Duodenal mucosa (tissue), 2 donors: ENCODE results near the gene P2RY2.
A peak's percentile ranks its signal among the peaks of the same experiment; 100 is the strongest.

ENCODE experiments used
- H3K27ac ChIP-seq: one replicate; pipeline ENCODE4 v1.7.0; 2013; ENCODE audit warnings: low read depth, low read length
- H3K27me3 ChIP-seq, 2 donors: one replicate each; pipeline ENCODE4 v1.7.0; 2013; ENCODE audit warnings: low read length in 2 of 2, control low read depth in 1 of 2; ENCODE audit not compliant: insufficient read depth in 2 of 2, control insufficient read depth in 1 of 2
- H3K36me3 ChIP-seq, 2 donors: one replicate each; pipeline ENCODE4 v1.7.0; 2013; ENCODE audit warnings: low read length in 2 of 2, control low read depth in 1 of 2; ENCODE audit not compliant: insufficient read depth in 2 of 2, control insufficient read depth in 1 of 2
- H3K4me1 ChIP-seq, 2 donors: one replicate each; pipeline ENCODE4 v1.7.0; 2013; ENCODE audit warnings: low read length in 2 of 2, control low read depth in 1 of 2; ENCODE audit not compliant: insufficient read depth in 2 of 2, control insufficient read depth in 1 of 2
- H3K4me3 ChIP-seq, 2 donors: one replicate each; pipeline ENCODE4 v1.7.0; 2013; ENCODE audit warnings: low read length in 2 of 2, low read depth in 1 of 2
- H3K9ac ChIP-seq, 2 donors: one replicate each; pipeline ENCODE4 v1.7.0; 2013; ENCODE audit warnings: low read length in 2 of 2, low read depth in 1 of 2
- H3K9me3 ChIP-seq, 2 donors: one replicate each; pipeline ENCODE4 v1.7.0; 2013; ENCODE audit warnings: low read length in 2 of 2, control low read depth in 1 of 2; ENCODE audit not compliant: control insufficient read depth in 1 of 2

Gene P2RY2

DNA sequence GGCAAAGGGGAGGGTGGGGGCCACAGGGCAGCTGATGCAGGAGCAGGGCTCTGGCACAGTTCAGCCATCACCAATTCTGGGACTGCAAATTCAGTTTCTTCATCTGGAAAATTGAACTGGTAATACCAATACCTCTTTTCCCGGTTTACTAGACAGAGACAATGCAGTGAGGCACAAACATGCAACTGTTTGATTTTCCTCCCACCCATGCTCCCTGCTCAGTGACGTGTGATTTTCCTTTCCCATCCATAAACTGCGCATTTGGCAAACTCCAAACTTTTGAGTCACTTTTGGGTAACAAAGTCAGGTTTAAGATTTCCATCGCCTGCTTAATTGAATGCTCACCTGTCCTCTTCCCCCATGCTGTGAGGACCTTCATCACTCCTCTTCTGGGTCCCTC is 23.2 kb downstream of the P2RY2 start:
- Histone ChIP-seq H3K36me3 (no peaks in the 10 kb centered on the region), H3K27me3 (no peaks in the 10 kb centered on the region), H3K9me3 (no peaks in the 10 kb centered on the region), H3K27ac (no peak overlapping the region), H3K9ac (no peak overlapping the region), H3K4me3 (no peak overlapping the region), H3K4me1 (peaks cover 5 to 17% of the 10 kb centered on the region in 2 donors)

GRCh38 chr11:73242251-73243092 is 24.4 kb downstream of the P2RY2 start:
- Histone ChIP-seq H3K9me3 (no peaks in the 10 kb centered on the region), H3K27me3 (no peaks in the 10 kb centered on the region), H3K36me3 (no peaks in the 10 kb centered on the region), H3K4me3 (peak overlapping the region in 1 of 2 donors; percentile 16), H3K9ac (peak overlapping the region; percentile 14), H3K4me1 (peaks cover 5 to 17% of the 10 kb centered on the region in 2 donors), H3K27ac (no peak overlapping the region)

DNA sequence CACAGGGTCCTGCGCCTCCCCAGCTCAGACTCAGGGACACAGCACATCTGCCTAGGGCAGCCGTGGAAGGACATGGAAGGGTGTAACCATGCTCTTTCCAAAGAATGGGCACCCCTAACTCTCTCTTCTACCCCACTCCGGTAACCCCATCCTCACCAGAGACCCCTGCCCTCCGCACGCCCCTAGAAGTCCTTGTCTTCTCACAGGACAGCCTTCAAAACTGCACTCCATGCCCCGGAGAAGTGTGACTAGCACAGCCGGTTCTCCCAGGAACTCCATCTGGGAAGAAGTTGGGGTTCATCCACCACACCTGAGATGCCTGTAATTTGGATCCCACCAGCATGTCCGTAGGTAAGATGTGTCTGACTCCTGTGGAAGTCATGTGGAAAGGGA is 25.0 kb downstream of the P2RY2 start:
- Histone ChIP-seq H3K27me3 (no peaks in the 10 kb centered on the region), H3K4me3 (no peak overlapping the region), H3K36me3 (no peaks in the 10 kb centered on the region), H3K4me1 (peaks cover 5 to 17% of the 10 kb centered on the region in 2 donors), H3K27ac (no peak overlapping the region), H3K9ac (peak overlapping the region in 1 of 2 donors; percentile 14), H3K9me3 (no peaks in the 10 kb centered on the region)

DNA sequence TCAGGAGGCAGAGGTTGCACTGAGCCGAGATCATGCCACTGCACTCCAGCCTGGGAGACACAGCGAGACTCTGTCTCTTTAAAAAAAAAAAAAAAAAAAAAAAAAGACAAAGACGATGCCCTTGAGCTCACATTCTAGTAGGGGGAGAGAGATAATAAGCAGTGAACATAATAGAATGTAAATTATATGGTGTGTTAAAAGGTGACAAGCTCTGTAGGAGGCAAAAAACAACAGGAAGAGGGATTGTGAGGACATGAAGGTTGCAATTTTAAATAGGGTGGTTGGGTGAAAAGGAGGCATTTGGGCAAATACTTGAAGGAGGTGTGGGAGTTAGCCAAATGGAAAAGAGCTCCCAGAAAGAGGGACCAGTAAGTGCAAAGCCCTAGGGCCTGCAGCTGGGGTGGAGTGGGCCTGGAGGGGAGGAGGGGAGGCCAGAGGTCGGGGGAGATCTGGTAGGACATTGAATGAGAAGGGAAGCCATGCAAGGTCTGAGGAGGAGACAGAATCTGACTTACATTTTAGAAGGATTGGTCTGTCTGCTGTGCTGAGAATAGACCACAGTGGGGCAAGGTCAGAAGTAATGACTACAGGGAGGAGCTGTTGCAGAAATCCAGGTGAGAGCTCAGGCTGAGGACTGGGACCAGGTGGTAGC is 26.6 kb downstream of the P2RY2 start:
- Histone ChIP-seq H3K4me1 (peaks cover 5 to 17% of the 10 kb centered on the region in 2 donors), H3K9me3 (no peaks in the 10 kb centered on the region), H3K9ac (no peak overlapping the region), H3K4me3 (no peak overlapping the region), H3K27me3 (no peaks in the 10 kb centered on the region), H3K27ac (no peak overlapping the region), H3K36me3 (no peaks in the 10 kb centered on the region)

- no peaks in the 10 kb centered on the region for H3K36me3 ChIP-seq
Observed at GRCh38 chr11:73245461-73245860, 27.4 kb downstream of the P2RY2 start.

DNA sequence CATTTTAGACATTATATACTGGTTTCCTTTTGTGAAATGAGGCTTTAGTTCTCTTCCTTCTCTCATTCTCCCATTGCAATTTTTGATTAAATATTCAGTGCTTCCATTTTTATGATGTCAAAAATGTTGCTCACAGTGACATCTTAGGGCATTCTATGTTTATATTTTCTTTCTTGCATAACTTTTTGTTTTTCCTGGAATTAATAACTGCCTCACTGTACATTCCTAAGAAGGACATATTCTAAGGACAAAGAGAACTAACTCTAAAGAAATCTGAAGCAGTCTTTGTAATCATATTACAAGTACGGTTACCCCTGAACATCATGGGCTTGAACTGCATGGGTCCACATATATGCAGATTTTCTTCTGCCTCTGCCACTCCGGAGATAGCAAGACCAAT is 28.2 kb downstream of the P2RY2 start:
- Histone ChIP-seq H3K27ac (no peak overlapping the region), H3K4me1 (peaks cover 5 to 17% of the 10 kb centered on the region in 2 donors), H3K9me3 (no peaks in the 10 kb centered on the region), H3K9ac (no peak overlapping the region), H3K27me3 (no peaks in the 10 kb centered on the region), H3K36me3 (no peaks in the 10 kb centered on the region), H3K4me3 (no peak overlapping the region)

More at GRCh38 chr11:73245461-73245860, 27.4 kb downstream of the P2RY2 start:
- Histone ChIP-seq H3K27me3 (no peaks in the 10 kb centered on the region), H3K9ac (no peak overlapping the region), H3K4me1 (peaks cover 5 to 17% of the 10 kb centered on the region in 2 donors), H3K9me3 (no peaks in the 10 kb centered on the region), H3K27ac (no peak overlapping the region), H3K4me3 (no peak overlapping the region)

DNA sequence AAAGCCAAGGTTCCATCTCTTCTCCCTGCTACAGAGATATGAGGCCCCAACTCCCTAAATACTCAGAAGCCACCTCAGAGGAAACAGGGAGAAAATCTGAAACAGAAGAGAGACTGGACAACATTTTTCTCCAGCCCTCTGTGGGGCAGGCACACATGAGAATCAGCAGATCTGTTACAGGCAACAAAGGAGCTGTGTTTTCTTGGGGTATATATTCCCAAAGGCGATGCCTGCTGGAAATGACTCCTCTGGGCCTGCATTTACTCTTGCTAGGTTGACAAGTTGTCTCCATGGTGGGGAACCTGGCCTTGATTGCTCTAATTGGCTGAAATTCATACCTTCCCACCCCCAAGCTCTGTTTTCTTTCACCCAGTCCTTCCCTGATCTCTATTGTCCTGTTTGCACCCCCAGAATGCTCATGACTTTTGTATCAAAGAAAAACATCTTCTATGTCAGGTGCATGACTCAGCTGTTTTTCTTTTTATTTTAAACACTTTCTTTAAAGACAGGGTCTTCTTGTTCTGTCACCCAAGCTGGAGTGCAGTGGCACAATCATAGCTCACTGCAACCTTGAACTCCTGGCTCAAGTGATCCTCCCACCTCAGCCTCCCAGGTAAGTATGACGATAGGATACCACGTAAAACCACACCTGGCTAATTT is 30.6 kb downstream of the P2RY2 start:
- Histone ChIP-seq H3K27me3 (no peaks in the 10 kb centered on the region), H3K4me1 (peaks cover 0 to 11% of the 10 kb centered on the region in 2 donors), H3K9ac (no peak overlapping the region), H3K27ac (no peak overlapping the region), H3K9me3 (no peaks in the 10 kb centered on the region), H3K36me3 (no peaks in the 10 kb centered on the region), H3K4me3 (no peak overlapping the region)

GRCh38 chr11:73249304-73249703 is 31.2 kb downstream of the P2RY2 start:
- Histone ChIP-seq H3K9me3 (no peaks in the 10 kb centered on the region), H3K4me1 (peaks cover 0 to 11% of the 10 kb centered on the region in 2 donors), H3K9ac (no peak overlapping the region), H3K27me3 (no peaks in the 10 kb centered on the region), H3K4me3 (no peak overlapping the region), H3K27ac (no peak overlapping the region), H3K36me3 (no peaks in the 10 kb centered on the region)

GRCh38 chr11:73249853-73250783 is 32.0 kb downstream of the P2RY2 start:
- H3K4me3 ChIP-seq, result no peak overlapping the region
- no peaks in the 10 kb centered on the region for H3K36me3 ChIP-seq
- H3K27me3 ChIP-seq, result no peaks in the 10 kb centered on the region
- H3K9ac ChIP-seq, result no peak overlapping the region
- H3K27ac ChIP-seq, result no peak overlapping the region
- H3K9me3 ChIP-seq, result no peaks in the 10 kb centered on the region
- H3K4me1 ChIP-seq, result peaks cover 0 to 6% of the 10 kb centered on the region in 2 donors
